ENCODE data around the gene LRRC17. TPM values are rescaled to one million over a fixed set of nuclear protein-coding genes. Genes with fewer than 3 reads are reported as not detected.

Gene LRRC17
- total RNA-seq, 1 donor from 2014 or later: 0.20 TPM

- DNase-seq (ENCODE audit: low read depth in 2 of 2): peak in 1 of 2 donors; percentile 40
Measured at GRCh38 chr7:102985176-102985783, 72.5 kb downstream of the LRRC17 start.

GRCh38 chr7:102988088-102988487 is 75.3 kb downstream of the LRRC17 start:
- no peak for DNase-seq (ENCODE audit: low read depth in 2 of 2)

- no peak for DNase-seq (ENCODE audit: low read depth in 2 of 2)
Measured at GRCh38 chr7:102988631-102989560, 76.1 kb downstream of the LRRC17 start.

- DNase-seq (ENCODE audit: low read depth in 2 of 2): no peak
Measured at GRCh38 chr7:102990642-102991041, 77.8 kb downstream of the LRRC17 start.

- peak in 1 of 2 donors; percentile 38 for DNase-seq (ENCODE audit: low read depth in 2 of 2)
Measured at GRCh38 chr7:102991077-102991539, 78.3 kb downstream of the LRRC17 start.

- peak; percentile 89 to 96 for DNase-seq (ENCODE audit: low read depth in 2 of 2)
Measured at GRCh38 chr7:102991540-102992214, 78.9 kb downstream of the LRRC17 start.

GRCh38 chr7:102992509-102992937 is 79.7 kb downstream of the LRRC17 start:
- no peak for DNase-seq (ENCODE audit: low read depth in 2 of 2)

- peak; percentile 92 to 93 for DNase-seq (ENCODE audit: low read depth in 2 of 2)
Measured at GRCh38 chr7:102992938-102993717, 80.3 kb downstream of the LRRC17 start.

- no peak for DNase-seq (ENCODE audit: low read depth in 2 of 2)
Measured at GRCh38 chr7:102993718-102994029, 80.9 kb downstream of the LRRC17 start.

GRCh38 chr7:102994567-102994966 is 81.8 kb downstream of the LRRC17 start:
- DNase-seq (ENCODE audit: low read depth in 2 of 2): no peak

Other genes with a start within 250 kb of the LRRC17 start
- 0.65 and 2.4 TPM in 2 replicates for gene POLR2J2, start 241.3 kb upstream of the LRRC17 start, total RNA-seq
- gene FAM185A, start 164.0 kb upstream of the LRRC17 start, total RNA-seq: 4.1 and 5.2 TPM in 2 replicates
- 0.20 and 0.44 TPM in 2 replicates for gene FBXL13, start 161.8 kb downstream of the LRRC17 start, total RNA-seq
- gene ARMC10, start 162.1 kb downstream of the LRRC17 start, total RNA-seq: 25.9 and 31.2 TPM in 2 replicates
- gene NAPEPLD, start 236.1 kb downstream of the LRRC17 start, total RNA-seq: 2.4 and 3.0 TPM in 2 replicates